ENCODE data around the gene PNMA6A. TPM values are rescaled to one million over a fixed set of nuclear protein-coding genes. Genes with fewer than 3 reads are reported as not detected.
"Not testable (repeated sequence)": the region's sequence is repeated elsewhere in the genome, so short reads cannot be mapped to it uniquely, and the experiment has no call there.

Gene PNMA6A
- total and polyA plus RNA-seq, 12 donors = 0.33 to 4.3 (median 1.8) TPM

DNA sequence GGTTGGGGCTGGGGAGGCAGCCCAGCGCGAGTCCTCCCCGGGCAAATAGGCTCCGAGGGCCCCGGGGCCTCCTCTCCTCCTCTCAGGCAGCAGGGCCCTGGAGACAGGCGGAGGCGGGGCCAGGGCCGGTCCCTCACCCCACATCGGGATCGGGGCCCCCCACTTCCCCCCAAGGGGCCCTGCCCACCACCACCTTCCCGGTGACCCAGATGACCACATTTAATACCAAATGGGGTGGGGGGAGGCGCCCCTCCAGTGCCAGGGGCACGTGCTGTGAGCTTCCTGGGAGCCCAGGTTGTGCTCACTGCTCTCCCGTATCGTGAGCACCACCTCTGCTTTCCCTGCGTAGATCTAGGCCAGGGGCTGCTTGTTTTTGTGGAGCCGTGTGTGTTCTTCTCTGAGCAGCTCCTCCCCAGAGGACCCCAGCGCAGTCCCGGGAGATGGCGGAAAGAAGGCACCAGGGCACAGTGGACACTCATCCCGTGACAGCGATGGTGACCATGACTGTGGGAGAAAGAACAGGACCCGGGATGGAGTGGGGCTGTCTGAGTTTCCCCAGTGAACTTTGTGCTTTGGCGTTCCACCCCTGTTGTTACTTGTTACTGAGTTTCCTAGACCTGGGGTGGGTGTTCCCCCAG is 2.1 kb downstream of the PNMA6A start:
- Histone ChIP-seq H3K4me1 (replicated peaks in 1 of 2) (no peaks in the 10 kb centered on the region), H3K27ac (no peak overlapping the region), H3K36me3 (replicated peaks in 1 of 2) (no peaks in the 10 kb centered on the region), H3K9me3 (replicated peaks in 1 of 3) (no peaks in the 10 kb centered on the region), H3K27me3 (peaks cover 3% of the 10 kb centered on the region), H3K4me3 (no peak overlapping the region)
- 80 to 93% (median 84%) methylated on average over 5 to 21 of the region's 24 CpGs for WGBS, 4 donors
- no peak for TF ChIP-seq POLR2A (IDR thresholded peaks at IDR 0.05)
- TF ChIP-seq, protein P1, sequence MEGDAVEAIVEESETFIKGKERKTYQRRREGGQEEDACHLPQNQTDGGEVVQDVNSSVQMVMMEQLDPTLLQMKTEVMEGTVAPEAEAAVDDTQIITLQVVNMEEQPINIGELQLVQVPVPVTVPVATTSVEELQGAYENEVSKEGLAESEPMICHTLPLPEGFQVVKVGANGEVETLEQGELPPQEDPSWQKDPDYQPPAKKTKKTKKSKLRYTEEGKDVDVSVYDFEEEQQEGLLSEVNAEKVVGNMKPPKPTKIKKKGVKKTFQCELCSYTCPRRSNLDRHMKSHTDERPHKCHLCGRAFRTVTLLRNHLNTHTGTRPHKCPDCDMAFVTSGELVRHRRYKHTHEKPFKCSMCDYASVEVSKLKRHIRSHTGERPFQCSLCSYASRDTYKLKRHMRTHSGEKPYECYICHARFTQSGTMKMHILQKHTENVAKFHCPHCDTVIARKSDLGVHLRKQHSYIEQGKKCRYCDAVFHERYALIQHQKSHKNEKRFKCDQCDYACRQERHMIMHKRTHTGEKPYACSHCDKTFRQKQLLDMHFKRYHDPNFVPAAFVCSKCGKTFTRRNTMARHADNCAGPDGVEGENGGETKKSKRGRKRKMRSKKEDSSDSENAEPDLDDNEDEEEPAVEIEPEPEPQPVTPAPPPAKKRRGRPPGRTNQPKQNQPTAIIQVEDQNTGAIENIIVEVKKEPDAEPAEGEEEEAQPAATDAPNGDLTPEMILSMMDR (IDR thresholded peaks at IDR 0.05) = no peak
- DNase-seq = no peak
- intact Hi-C loops (cut with DNase I) = no loop called here

DNA sequence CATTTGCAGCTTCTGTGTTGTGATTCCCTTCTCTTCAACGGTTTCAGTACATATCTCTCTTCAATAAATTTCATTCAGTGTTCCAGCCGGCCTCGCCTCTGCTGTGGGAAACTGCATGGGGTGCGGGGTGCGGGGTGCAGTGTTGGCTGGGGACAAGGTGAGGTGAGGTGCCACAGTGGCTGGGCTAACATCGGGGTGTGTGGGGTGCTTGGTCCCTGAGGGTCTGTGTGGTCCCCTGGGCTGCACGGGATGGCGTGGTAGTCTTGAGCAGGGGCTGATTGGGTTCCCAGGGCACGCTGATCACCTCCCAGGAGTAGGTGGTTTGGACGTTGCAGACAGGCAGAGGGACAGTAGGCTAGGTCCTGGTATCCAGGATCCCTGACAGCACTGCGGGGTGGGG is 2.7 kb downstream of the PNMA6A start:
- no peak for DNase-seq
- intact Hi-C loops (cut with DNase I) = no loop called here
- TF ChIP-seq POLR2A (IDR thresholded peaks at IDR 0.05) = no peak
- TF ChIP-seq, protein P1 (IDR thresholded peaks at IDR 0.05) = no peak
- peaks cover 3% of the 10 kb centered on the region for H3K27me3 ChIP-seq
- H3K4me3 ChIP-seq = no peak overlapping the region
- 82 to 89% (median 86%) methylated on average over 7 to 11 of the region's 11 CpGs for WGBS, 4 donors
- no peaks in the 10 kb centered on the region for H3K9me3 ChIP-seq (replicated peaks in 1 of 3)
- no peak overlapping the region for H3K27ac ChIP-seq
- H3K4me1 ChIP-seq (replicated peaks in 1 of 2) = no peaks in the 10 kb centered on the region
- H3K36me3 ChIP-seq (replicated peaks in 1 of 2) = no peaks in the 10 kb centered on the region

DNA sequence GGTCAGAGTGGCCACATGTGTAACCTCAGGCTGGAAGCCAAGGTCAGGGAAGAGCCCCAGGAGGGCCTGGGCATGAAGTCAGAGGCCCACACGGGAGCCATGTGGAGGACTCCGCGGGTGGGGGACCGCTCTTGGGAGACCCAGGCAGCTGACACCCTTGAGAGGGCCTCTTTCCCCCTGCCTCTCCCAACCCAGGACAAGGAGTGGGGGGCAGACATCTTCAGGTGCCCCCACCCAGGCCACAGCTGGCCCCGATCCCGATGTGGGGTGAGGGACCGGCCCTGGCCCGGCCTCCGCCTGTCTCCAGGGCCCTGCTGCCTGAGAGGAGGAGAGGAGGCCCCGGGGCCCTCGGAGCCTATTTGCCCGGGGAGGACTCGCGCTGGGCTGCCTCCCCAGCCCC is 3.1 kb downstream of the PNMA6A start:
- H3K27me3 ChIP-seq = peaks cover 3% of the 10 kb centered on the region
- intact Hi-C loops (cut with DNase I) = no loop called here
- H3K36me3 ChIP-seq (replicated peaks in 1 of 2) = no peaks in the 10 kb centered on the region
- no peak overlapping the region for H3K27ac ChIP-seq
- 91 to 93% methylated on average over 8 to 9 of the region's 14 CpGs; no CpG with 5 or more reads in 2 of the 4 donors for WGBS, 4 donors
- no peaks in the 10 kb centered on the region for H3K4me1 ChIP-seq (replicated peaks in 1 of 2)
- no peak overlapping the region for H3K4me3 ChIP-seq
- TF ChIP-seq, protein P1 (IDR thresholded peaks at IDR 0.05) = no peak
- TF ChIP-seq POLR2A (IDR thresholded peaks at IDR 0.05) = no peak
- DNase-seq = no peak
- H3K9me3 ChIP-seq (replicated peaks in 1 of 3) = no peaks in the 10 kb centered on the region

DNA sequence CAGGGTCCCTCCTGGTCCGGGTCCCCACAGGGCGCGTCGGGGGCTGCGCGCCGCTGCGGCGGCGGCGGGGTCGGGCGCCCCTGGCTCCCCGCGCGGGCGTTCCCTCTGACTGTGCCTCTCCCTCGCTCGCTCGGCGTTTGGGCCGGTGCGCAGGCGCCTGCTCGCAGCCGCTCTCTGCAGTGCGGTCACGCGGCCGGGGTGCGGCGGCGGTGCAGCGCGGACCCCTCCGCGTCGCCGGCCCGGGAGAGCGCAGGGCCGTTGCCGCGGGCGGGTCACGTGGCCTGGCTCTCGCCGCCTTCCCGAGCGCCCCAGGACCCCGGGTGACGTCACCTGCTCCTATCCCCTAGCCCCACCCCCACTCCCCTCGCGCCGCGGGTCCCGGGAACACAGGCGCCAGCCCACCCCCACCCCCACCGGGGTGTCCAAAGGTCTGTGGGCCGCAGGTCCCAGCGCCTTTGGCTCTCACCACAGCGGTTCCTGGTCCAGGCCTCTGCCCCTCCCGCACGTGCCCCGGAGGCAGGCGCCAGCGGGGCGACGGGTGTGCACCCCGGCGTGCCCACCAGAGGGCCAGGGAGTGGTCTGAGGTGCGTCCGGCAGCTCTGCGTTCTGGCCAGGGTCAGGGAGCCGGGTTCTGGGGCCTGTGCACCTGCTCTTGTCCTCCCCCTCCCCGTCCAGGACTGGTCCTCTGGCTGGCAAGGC is 5.3 kb downstream of the PNMA6A start:
- H3K27me3 ChIP-seq; H3K4me3 ChIP-seq; H3K27ac ChIP-seq; DNase-seq; H3K4me1 ChIP-seq (replicated peaks in 1 of 2); H3K9me3 ChIP-seq (replicated peaks in 1 of 3); intact Hi-C loops (cut with DNase I); H3K36me3 ChIP-seq (replicated peaks in 1 of 2): not testable (repeated sequence)
- no CpG with 5 or more reads among the region's 76 CpGs for WGBS, 4 donors

DNA sequence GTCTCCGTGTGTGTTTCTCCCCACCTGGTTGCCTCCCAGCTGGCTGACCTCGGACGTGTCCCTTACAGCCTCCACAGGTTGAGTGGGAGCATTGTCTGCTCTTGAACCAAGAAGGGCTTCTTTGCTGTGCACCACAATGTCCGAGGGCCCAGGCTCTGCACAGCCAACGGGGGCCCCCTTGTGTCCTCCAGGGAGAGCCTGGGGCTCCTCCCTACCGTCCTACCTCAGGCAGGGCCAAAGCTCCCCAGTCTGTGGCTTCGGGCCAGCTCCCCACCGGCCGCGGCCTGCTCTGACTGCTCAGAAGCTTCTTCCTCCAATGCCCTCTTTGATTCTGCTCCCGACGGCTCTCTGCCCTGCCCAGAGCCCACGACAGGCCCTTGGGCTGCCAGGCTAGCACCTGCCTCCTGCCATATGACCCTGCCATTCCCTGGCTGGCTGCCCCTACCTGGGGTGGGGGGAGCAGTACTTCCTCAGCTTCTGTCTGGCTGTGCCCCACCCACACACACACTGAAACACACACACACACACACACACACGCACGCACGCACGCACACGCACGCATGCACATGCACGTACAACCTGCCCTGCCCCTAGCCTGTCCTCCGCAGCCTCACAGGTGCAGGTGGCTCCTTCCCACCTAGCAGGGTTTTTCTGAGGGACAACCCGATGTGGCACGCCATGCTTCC is 11.1 kb downstream of the PNMA6A start:
- H3K4me3 ChIP-seq; H3K27ac ChIP-seq; H3K36me3 ChIP-seq (replicated peaks in 1 of 2); intact Hi-C loops (cut with DNase I); H3K4me1 ChIP-seq (replicated peaks in 1 of 2); H3K9me3 ChIP-seq (replicated peaks in 1 of 3); DNase-seq; H3K27me3 ChIP-seq: not testable (repeated sequence)
- WGBS, 4 donors = 82 to 94% (median 93%) methylated on average over 7 to 11 of the region's 23 CpGs; no CpG with 5 or more reads in 1 of the 4 donors
